H7 (cell line): ENCODE data around the gene ERC2. TPM values are rescaled to one million over a fixed set of nuclear protein-coding genes. Genes with fewer than 3 reads are reported as not detected.

Experiments
- DNase-seq: peaks from one replicate; pipeline ENCODE4 v3.0.0; 2012
- H3K27me3 ChIP-seq: 2 replicates; pipeline ENCODE4 v1.6.0; 2011; ENCODE audit warnings: mild to moderate bottlenecking, low read length; ENCODE audit not compliant: control insufficient read depth, insufficient read depth
- H3K36me3 ChIP-seq: replicated peaks from 2 replicates; pipeline ENCODE4 v1.5.1; 2011; ENCODE audit warnings: low read length; ENCODE audit not compliant: control insufficient read depth, insufficient read depth
- H3K4me3 ChIP-seq: 2 replicates; pipeline ENCODE4 v1.5.1; 2011; ENCODE audit warnings: low read depth, mild to moderate bottlenecking, control low read depth, low read length, moderate library complexity; ENCODE audit not compliant: insufficient read depth
- total RNA-seq: library from RNA; depleted of rRNA; stranded (reverse); fragments of >200 nt; shearing (Covaris generic); gene quantifications from 2 replicates; pipeline ENCODE4 v1.2.3, GENCODE V29; 2014

The ERC2 gene
- total RNA-seq, 1 experiment from 2014 or later: 2.4 TPM

DNA sequence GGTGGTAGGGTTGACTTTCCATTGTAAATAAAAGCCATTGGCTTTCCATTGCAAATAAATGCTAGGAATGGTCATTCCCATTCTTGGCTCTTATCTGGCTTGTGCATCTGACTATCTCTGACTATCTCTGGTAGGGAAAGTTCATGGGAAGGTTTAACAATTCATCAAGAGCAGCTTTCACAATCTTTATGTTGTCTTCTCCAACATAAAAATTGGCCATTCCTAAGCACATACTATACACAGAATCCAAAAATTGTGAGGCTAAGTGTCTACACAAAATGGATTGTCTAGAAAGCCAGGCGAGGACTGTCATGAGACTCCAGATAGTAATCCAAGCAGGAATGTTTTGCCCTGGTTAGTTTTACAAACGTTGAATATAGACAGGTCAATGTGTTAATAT is 926.8 kb downstream of the ERC2 start:
- H3K36me3 ChIP-seq: no peaks in the 10 kb centered on the region
- no peak overlapping the region for H3K4me3 ChIP-seq
- DNase-seq: no peak
- H3K27me3 ChIP-seq: no peaks in the 10 kb centered on the region

DNA sequence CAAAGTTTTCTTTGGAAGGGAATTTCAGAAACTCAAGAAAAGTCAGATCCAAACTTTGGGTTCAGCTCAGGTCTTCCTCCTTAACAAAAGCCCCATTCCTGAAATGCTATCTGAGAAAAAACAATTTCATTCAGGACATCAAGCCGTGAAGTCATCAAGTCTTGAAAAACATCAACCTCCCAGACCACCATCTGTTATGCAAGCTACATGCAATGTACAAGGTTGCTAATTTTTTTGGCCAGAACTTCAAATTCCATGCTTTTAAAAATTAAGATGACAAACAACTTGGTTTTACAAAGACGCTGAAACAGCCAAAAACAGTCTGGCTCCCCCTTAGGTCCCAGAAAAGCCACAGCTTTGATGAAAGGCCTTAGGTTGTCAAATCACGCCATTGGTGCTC is 927.3 kb downstream of the ERC2 start:
- H3K4me3 ChIP-seq: no peak overlapping the region
- DNase-seq: no peak

GRCh38 chr3:55540579-55540978 is 927.7 kb downstream of the ERC2 start:
- Histone ChIP-seq H3K4me3 (no peak overlapping the region), H3K36me3 (no peaks in the 10 kb centered on the region), H3K27me3 (no peaks in the 10 kb centered on the region)
- peak; percentile 53 for DNase-seq

More for the DNA sequence above, 927.3 kb downstream of the ERC2 start:
- Histone ChIP-seq H3K36me3 (no peaks in the 10 kb centered on the region), H3K27me3 (no peaks in the 10 kb centered on the region)

- H3K4me3 ChIP-seq: no peak overlapping the region
- peak; percentile 69 for DNase-seq
- no peaks in the 10 kb centered on the region for H3K36me3 ChIP-seq
- no peaks in the 10 kb centered on the region for H3K27me3 ChIP-seq
Measured at GRCh38 chr3:55538158-55538557, 930.1 kb downstream of the ERC2 start.

GRCh38 chr3:55537563-55537962 is 930.7 kb downstream of the ERC2 start:
- no peaks in the 10 kb centered on the region for H3K36me3 ChIP-seq
- no peaks in the 10 kb centered on the region for H3K27me3 ChIP-seq
- no peak for DNase-seq
- H3K4me3 ChIP-seq: no peak overlapping the region

GRCh38 chr3:55537129-55537528 is 931.1 kb downstream of the ERC2 start:
- H3K4me3 ChIP-seq: no peak overlapping the region
- no peak for DNase-seq
- H3K27me3 ChIP-seq: no peaks in the 10 kb centered on the region
- no peaks in the 10 kb centered on the region for H3K36me3 ChIP-seq

DNA sequence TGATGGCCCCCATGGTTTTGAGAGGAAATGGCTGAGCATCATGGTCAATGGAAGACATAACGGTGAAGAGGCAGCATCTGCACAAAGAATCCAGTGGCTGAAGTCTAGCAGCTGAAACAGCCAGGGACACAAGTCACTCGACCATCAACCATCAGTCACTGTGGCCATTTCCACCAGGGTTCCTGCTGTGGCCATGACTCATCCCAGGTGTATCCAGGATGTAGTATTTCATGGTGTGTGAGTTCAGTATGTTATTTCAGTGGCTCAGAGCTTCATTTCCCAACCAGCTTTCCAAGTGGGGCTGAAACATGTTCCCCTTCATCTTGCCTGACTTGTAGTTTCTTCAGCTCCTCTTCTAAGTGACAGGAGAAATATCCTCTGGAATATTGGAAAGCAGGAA is 933.4 kb downstream of the ERC2 start:
- DNase-seq: no peak
- no peaks in the 10 kb centered on the region for H3K36me3 ChIP-seq
- H3K4me3 ChIP-seq: no peak overlapping the region
- H3K27me3 ChIP-seq: no peaks in the 10 kb centered on the region

DNA sequence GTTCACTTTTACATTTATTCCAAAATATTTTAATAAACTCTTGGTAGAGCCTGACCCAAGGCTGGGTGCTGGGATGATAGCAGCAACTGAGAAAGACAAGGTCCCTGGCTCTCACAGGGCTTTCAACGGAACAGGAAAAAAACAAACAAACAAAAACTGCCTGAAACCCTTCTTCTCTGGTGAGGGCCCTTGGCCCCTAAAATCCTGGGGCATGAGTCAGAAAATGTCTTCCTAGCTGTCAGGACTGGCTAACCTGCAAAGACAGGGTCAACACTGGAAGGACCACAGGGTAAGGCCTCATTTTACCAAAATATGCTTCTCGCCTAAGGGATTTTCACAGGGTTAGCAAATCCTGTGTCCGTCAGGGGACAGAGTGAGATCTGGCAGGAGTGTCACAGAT is 935.5 kb downstream of the ERC2 start:
- no peak for DNase-seq
- Histone ChIP-seq H3K27me3 (no peaks in the 10 kb centered on the region), H3K4me3 (no peak overlapping the region), H3K36me3 (no peaks in the 10 kb centered on the region)

DNA sequence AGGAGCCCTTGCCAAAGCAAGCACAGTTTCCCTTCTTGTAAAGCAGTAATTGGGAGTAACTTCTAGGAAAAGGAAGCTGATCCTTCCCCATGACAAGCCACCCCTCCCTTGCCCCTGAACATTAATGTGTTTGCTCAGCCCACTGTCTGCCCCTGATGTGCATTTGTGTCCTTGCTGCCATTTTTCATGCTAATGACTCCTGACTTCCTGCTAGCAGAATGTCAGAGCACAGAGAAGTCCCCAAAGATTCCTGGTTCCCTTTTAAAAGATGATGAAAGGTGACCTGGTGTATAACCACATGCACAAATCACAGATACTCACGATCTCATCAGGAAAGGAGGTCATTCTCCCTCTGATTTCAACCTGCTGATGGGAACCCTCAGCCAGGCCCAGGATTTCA is 936.9 kb downstream of the ERC2 start:
- no peak for DNase-seq

GRCh38 chr3:55527361-55527760 is 940.9 kb downstream of the ERC2 start:
- Histone ChIP-seq H3K27me3 (no peaks in the 10 kb centered on the region; the same call in 1 of the 2 replicates), H3K4me3 (no peak overlapping the region), H3K36me3 (no peaks in the 10 kb centered on the region)
- no peak for DNase-seq

More for the DNA sequence above, 936.9 kb downstream of the ERC2 start:
- Histone ChIP-seq H3K4me3 (no peak overlapping the region), H3K27me3 (no peaks in the 10 kb centered on the region), H3K36me3 (no peaks in the 10 kb centered on the region)

GRCh38 chr3:55526332-55527030 is 941.8 kb downstream of the ERC2 start:
- no peak overlapping the region for H3K4me3 ChIP-seq
- H3K27me3 ChIP-seq: no peaks in the 10 kb centered on the region; the same call in 1 of the 2 replicates
- H3K36me3 ChIP-seq: no peaks in the 10 kb centered on the region
- no peak for DNase-seq

DNA sequence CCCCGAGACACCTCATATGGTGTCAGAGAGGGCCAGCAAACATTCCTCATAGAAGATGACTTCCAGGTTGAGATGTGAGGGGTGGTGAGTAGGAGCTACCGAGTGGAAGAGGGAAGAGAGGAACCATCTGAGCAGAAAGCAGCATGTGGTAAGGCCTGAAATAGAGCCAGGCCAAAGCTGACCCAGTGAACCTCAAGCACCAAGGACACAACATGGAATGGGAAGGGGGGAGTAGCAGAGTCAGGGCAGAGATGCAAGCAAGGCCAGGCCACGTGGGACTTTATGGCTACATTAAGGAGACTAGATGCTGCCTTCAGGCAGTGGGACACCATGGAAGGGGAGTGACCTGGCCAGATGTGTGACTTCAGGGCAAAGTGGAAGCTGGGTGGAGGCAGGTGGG is 942.8 kb downstream of the ERC2 start:
- DNase-seq: no peak
- H3K27me3 ChIP-seq: no peaks in the 10 kb centered on the region; the same call in 1 of the 2 replicates
- H3K36me3 ChIP-seq: no peaks in the 10 kb centered on the region
- no peak overlapping the region for H3K4me3 ChIP-seq

DNA sequence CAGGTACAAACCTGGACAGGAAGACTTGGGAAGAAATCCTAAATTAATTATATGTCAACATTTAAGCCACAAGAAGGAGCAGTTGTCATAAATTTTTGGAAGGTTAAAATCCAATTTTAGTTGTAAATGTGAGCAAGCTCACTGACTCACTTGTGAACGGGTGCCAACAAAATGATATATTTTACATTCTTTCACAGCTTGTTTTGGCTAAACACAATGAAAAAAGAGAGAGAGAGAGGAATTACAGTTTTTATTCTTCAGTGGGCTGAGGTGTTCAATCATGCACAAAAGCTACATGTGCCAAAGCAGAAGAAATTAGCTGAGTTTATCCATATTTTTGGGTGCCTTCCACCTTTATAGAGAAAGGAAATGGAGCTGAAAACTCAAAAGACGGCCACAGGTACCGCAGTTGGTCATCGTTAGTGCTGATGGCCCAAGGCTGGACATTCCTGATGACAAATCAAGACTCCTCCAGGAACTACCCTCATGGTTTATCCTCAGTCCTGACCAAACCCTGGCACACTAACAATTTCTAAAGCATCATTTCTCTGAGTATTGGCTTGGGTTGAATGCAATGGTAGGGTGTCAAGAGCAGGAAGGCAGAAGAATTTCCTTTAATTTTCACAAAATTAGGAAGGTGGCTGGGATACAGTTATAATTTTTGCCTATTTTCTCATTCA is 943.6 kb downstream of the ERC2 start:
- no peak for DNase-seq
- Histone ChIP-seq H3K27me3 (no peaks in the 10 kb centered on the region; the same call in 1 of the 2 replicates), H3K36me3 (no peaks in the 10 kb centered on the region), H3K4me3 (no peak overlapping the region)

- H3K4me3 ChIP-seq: no peak overlapping the region
- no peaks in the 10 kb centered on the region; the same call in 1 of the 2 replicates for H3K27me3 ChIP-seq
- no peak for DNase-seq
Measured at GRCh38 chr3:55523471-55523870, 944.8 kb downstream of the ERC2 start.

DNA sequence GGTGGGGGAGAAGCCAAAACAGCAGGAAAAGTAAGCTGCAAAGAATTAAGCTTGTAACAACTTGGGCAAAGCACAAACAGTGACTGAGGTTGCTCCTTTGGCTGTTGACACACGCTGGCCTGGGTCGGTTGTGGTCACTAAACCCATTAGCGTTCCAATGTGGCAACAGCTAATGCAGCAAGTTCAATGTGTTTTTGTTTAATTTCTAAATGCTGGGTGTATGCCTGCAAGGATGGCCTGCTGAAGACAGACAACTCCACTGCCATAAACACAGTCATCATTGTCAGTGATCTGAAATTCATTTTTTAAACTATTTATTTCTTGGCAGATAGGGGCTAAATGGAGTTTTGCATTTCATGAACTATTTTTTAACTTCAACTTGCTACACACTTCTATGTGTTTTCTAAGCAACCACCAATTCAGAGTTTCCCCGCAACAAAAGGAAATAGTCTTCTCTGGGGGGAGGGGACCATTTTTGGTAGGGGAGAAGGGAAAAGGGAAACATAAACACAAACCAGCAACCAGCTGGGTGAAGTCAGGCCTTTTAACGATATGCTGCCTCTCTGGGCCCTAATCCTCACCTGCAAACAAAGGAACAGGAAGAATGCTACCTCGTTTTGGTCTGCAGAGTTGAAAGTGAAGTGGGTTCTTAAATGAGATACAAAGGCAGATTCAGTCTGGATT is 946.4 kb downstream of the ERC2 start:
- Histone ChIP-seq H3K27me3 (no peaks in the 10 kb centered on the region; the same call in 1 of the 2 replicates), H3K4me3 (no peak overlapping the region), H3K36me3 (no peaks in the 10 kb centered on the region)
- DNase-seq: peak; percentile 62

More at GRCh38 chr3:55523471-55523870, 944.8 kb downstream of the ERC2 start:
- H3K36me3 ChIP-seq: no peaks in the 10 kb centered on the region
